ENCODE results near the gene USP6NL.

The USP6NL gene

GRCh38 chr10:11617233-11617632 lies 5.8 kb upstream of the USP6NL start:
- no peak for DNase-seq (ENCODE audit: extremely low read depth in 1 of 2, low read depth in 1 of 2)

GRCh38 chr10:11616021-11616420 lies 4.6 kb upstream of the USP6NL start:
- DNase-seq (ENCODE audit: extremely low read depth in 1 of 2, low read depth in 1 of 2) = no peak

- DNase-seq (ENCODE audit: extremely low read depth in 1 of 2, low read depth in 1 of 2) = no peak
Observed at GRCh38 chr10:11615396-11615795, 3.9 kb upstream of the USP6NL start.

- no peak for DNase-seq (ENCODE audit: extremely low read depth in 1 of 2, low read depth in 1 of 2)
Observed at GRCh38 chr10:11612021-11613001, 861 bp upstream of the USP6NL start.

- DNase-seq (ENCODE audit: extremely low read depth in 1 of 2, low read depth in 1 of 2) = no peak
Observed at GRCh38 chr10:11610826-11611247, 613 bp downstream of the USP6NL start.

GRCh38 chr10:11610166-11610825 lies 1.2 kb downstream of the USP6NL start:
- DNase-seq (ENCODE audit: extremely low read depth in 1 of 2, low read depth in 1 of 2) = no peak

GRCh38 chr10:11609492-11610093 lies 1.9 kb downstream of the USP6NL start:
- no peak for DNase-seq (ENCODE audit: extremely low read depth in 1 of 2, low read depth in 1 of 2)

GRCh38 chr10:11609052-11609451 lies 2.4 kb downstream of the USP6NL start:
- no peak for DNase-seq (ENCODE audit: extremely low read depth in 1 of 2, low read depth in 1 of 2)

GRCh38 chr10:11608159-11609013 lies 3.1 kb downstream of the USP6NL start:
- DNase-seq (ENCODE audit: extremely low read depth in 1 of 2, low read depth in 1 of 2) = no peak

GRCh38 chr10:11605807-11606408 lies 5.5 kb downstream of the USP6NL start:
- DNase-seq (ENCODE audit: extremely low read depth in 1 of 2, low read depth in 1 of 2) = no peak

- DNase-seq (ENCODE audit: extremely low read depth in 1 of 2, low read depth in 1 of 2) = no peak
Observed at GRCh38 chr10:11604865-11605650, 6.4 kb downstream of the USP6NL start.

- no peak for DNase-seq (ENCODE audit: extremely low read depth in 1 of 2, low read depth in 1 of 2)
Observed at GRCh38 chr10:11603741-11604140, 7.7 kb downstream of the USP6NL start.

GRCh38 chr10:11602919-11603523 lies 8.4 kb downstream of the USP6NL start:
- no peak for DNase-seq (ENCODE audit: extremely low read depth in 1 of 2, low read depth in 1 of 2)

- DNase-seq (ENCODE audit: extremely low read depth in 1 of 2, low read depth in 1 of 2) = no peak
Observed at GRCh38 chr10:11602358-11602757, 9.1 kb downstream of the USP6NL start.

GRCh38 chr10:11601670-11602069 lies 9.8 kb downstream of the USP6NL start:
- no peak for DNase-seq (ENCODE audit: extremely low read depth in 1 of 2, low read depth in 1 of 2)

GRCh38 chr10:11600280-11600679 lies 11.2 kb downstream of the USP6NL start:
- no peak for DNase-seq (ENCODE audit: extremely low read depth in 1 of 2, low read depth in 1 of 2)

- DNase-seq (ENCODE audit: extremely low read depth in 1 of 2, low read depth in 1 of 2) = no peak
Observed at GRCh38 chr10:11598712-11599397, 12.6 kb downstream of the USP6NL start.

- DNase-seq (ENCODE audit: extremely low read depth in 1 of 2, low read depth in 1 of 2) = no peak
Observed at GRCh38 chr10:11597470-11597869, 14.0 kb downstream of the USP6NL start.

- no peak for DNase-seq (ENCODE audit: extremely low read depth in 1 of 2, low read depth in 1 of 2)
Observed at GRCh38 chr10:11595395-11595692, 16.1 kb downstream of the USP6NL start.
